Kidney capillary endothelial cell (primary cell): Measurements from ENCODE around the gene NEK10.

Experiments used
- DNase-seq: peaks from one replicate; pipeline ENCODE4 v3.0.0-alpha.2; 2018; ENCODE audit warnings: low spot score

Gene NEK10

DNA sequence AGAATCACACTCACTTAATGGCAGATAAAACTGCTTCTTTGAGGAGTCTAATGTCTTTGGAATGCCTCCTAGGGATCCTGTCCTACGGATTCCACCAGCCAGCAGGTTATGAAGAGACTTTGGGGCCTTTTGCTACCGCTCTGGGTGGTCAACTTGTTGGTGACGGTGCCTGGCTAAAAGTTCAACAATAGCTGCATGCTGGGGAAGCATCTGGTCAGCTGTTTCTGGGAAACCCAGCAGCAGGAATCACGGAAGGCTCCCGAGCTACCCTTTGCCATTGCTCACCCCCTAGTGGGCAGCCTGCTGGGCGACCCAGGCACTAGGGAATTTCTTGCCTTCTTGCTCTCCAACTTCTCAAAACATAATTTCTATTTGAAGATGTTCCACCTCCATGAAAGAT lies 263.3 kb downstream of the NEK10 start:
- DNase-seq: no peak

GRCh38 chr3:27097182-27097581 lies 272.0 kb downstream of the NEK10 start:
- no peak for DNase-seq

- no peak for DNase-seq
Observed at GRCh38 chr3:27095553-27096222, 273.5 kb downstream of the NEK10 start.

- DNase-seq: no peak
Observed at GRCh38 chr3:27094721-27095120, 274.5 kb downstream of the NEK10 start.

DNA sequence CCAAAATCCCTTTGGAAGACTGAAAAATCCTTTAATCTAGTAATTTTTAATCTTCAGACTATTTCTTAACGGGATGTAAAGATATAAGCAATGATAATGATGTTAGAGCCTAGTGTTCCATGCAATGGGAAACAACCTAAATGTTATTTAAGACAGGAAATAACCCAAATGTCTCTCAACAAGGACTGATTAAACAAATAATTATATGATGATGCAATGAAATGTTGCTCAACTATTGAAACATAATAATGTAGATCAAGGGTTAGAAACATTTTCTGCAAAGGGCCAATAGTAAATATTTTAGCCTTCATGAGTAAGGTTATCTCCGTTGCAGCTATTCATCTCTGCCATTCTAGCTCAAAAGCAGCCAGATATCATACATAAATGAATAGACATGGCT lies 275.4 kb downstream of the NEK10 start:
- DNase-seq: no peak

- DNase-seq: no peak
Observed at GRCh38 chr3:27090275-27091041, 278.7 kb downstream of the NEK10 start.

GRCh38 chr3:27089645-27090044 lies 279.5 kb downstream of the NEK10 start:
- DNase-seq: no peak

- no peak for DNase-seq
Observed at GRCh38 chr3:27089068-27089467, 280.1 kb downstream of the NEK10 start.

DNA sequence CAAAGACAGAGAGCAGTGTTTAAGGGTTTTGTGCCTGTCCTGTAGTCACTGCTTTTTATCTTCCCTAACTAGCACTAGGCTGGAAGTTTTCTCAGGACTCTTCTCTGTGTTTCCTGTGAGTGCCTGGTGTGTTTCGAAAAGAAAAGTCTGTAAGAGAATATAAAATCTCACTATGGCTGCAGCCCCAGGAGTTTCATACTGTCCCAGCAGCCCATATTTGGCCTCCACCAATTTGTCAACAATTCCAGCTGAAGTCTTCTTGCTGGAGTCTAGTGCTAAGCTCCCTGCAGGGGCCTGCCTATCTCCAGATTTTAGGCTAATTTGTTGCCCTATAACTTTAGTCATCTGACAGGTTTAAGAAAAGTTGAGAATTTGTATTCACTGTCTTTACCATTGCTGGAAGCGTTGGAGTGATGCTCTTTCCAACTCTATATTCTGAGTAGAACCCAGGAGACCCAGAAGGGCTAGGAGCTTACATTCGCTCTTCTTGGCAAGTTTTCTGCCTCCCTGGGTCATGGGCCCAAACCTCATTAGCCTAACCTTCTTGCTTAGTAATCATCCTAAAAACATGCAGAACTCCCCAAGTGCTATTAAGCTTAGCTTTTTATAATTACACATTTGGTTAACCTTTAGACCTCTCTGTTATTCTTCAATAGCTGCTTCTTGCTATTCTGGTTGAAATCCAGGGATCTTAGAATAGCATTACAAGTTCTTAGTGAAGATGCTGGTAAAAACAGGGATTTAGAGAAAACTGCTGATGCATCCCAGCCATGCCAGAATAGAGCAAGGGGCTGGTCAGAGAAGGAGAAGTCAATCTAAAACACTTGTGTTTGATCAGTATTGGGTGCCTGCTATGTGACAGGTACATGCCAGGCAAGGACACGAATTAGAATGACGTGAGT lies 283.1 kb downstream of the NEK10 start:
- DNase-seq: no peak

DNA sequence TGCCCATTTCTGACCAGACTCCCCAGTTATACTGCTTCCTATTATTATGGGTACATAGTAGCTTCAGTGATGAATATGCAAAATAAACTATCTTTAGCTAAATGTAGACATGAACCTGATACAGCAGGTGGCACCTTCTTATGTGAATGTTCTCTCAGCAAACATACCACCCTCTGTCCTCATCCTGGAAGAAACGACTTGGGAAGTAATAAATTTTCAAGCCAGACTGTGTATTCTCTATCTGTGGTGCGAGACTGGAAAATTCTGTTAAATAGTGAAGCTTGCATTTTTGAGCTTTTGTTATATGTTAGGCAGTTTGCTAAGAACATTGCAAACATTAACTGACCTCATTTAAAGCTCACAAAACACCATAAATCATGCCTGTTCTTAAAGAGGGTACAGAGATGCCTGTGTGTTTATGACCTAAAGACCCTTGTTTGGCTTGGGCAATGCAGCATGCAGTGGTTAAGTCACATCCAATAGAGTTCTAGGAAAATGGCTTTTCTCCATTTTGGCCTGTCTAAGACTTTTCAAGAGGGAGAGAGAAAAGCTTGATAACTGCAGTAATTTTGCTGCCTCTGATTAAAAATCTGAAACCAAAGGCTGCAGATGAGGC lies 287.1 kb downstream of the NEK10 start:
- no peak for DNase-seq

DNA sequence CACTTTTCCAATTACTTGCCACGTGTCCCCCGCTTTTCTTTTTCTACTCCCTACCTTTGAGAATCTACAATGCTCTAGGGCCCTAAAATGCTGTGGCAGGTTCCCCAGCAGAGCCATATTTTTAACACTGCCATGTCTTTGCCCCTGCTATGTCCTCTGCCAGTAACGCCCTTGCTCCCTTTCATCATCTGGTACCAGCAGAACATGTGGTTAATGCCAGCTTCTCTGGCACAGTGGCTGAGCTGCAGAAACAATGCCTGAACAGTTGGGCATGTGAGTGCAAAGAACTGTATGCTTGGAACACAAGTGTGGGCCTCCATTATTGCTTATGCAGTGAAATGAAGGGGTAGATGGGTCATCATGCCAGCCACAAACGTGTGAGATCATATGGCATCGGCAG lies 287.6 kb downstream of the NEK10 start:
- no peak for DNase-seq

DNA sequence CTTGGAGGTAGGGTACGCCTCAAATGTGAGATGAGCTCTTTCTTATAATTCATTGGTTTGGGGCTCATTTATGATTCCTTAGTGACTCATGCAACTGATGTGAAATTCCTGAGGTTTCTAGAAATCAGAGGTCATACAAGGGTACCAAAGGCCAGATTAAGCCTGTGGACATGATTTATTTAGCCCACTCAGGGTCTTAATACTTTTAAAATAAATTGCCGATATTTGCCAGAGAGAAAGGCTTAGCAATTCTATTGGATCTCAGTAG lies 289.0 kb downstream of the NEK10 start:
- DNase-seq: no peak

- DNase-seq: no peak
Observed at GRCh38 chr3:27079427-27080257, 289.5 kb downstream of the NEK10 start.

DNA sequence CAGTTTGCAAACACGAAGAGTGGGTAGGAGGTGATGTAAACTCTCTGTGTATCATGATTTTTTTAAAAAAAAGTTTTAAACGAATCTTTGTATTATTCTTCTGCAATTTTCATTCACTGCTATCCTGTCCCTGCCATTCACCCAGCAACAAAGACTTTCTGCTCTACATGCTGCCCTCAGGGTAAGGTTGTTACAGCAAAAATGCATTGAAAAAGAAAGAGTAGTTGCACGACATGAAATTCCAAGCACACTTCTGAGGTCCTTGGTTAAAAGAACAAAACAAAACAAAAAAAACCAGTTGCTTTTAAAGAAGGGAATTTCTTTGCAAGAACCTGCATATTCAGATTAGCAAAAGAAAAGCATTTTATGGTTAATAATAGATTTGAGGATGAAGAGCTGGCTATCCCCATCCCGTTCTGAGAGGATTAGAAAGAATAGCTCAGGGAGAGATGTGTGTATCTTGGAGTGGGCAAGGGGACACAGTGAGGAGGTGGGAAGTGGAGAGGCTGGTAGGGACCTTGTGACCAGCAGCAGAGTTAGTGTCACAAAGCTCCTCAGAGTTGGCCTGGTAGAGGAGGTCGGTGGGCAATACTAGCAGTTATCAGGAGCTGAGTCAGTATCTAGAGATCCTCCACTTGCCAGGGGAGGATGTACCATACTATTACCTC lies 290.8 kb downstream of the NEK10 start:
- no peak for DNase-seq

GRCh38 chr3:27076815-27077630 lies 292.2 kb downstream of the NEK10 start:
- DNase-seq: no peak

DNA sequence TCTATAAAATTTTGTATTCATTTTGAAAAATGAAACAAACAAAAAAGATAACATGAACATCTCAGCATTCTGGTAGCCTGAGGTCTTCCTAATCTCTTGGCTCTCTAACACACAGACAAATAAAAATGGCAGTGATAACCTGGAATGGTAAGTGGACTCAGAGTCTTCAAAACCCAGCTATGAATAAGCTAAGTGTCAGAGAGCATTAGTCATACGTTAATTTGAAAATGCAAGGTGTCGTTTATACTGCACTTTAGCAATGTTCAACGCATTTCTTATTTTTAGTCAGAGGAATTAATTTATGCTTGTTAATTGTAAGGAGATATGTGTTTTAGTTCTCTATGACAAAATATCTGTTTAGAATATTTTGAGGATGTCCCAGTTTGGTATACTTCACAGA lies 294.3 kb downstream of the NEK10 start:
- no peak for DNase-seq

GRCh38 chr3:27073912-27074311 lies 295.3 kb downstream of the NEK10 start:
- DNase-seq: no peak

GRCh38 chr3:27072810-27073651 lies 296.2 kb downstream of the NEK10 start:
- DNase-seq: no peak

DNA sequence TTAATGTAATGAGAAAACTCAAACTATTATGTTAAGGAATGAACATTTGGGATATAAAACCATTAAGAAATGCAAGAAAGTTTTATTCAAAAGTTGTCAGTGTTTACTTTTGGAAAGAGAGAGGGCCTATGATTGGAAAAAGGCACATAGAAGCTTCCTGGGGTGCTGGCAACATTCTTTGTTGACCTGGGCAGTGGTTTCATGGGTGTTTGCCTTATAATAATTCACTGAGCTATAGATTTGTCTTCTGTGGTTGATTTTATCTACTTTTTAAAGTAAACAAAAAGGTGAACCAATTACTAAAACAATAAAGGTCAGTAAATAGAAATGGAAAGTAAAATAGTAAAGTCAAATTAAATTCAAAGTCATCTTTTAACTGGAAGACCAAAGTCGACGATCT lies 308.8 kb downstream of the NEK10 start:
- no peak for DNase-seq
